H1 (cell line): ENCODE measurements around the gene TTC3. TPM values are rescaled to one million over a fixed set of nuclear protein-coding genes. Genes with fewer than 3 reads are reported as not detected.

Source experiments
- CTCF ChIA-PET: fragments of 300-600 bp; sonication (Branson Sonifier 250); formaldehyde crosslinking; loops from one replicate; lab custom pipeline; 2021; ENCODE audit not compliant: partially characterized antibody; lab: Charles Lee
- POLR2A ChIA-PET: fragments of 300-600 bp; sonication (Branson Sonifier 250); formaldehyde crosslinking; loops from one replicate; lab custom pipeline; 2021; ENCODE audit warnings: inconsistent platforms; ENCODE audit not compliant: partially characterized antibody; lab: Charles Lee
- DNase-seq, 2 experiments: peaks; one replicate each; pipeline versions ENCODE4 v3.0.0 to v3.0.0-alpha.2; 2010 to 2022; ENCODE audit warnings: low spot score in 2 of 2, low read depth in 1 of 2, mixed read lengths in 1 of 2
- FAIRE-seq: peaks from 2 replicates; lab custom pipeline; 2011; peaks lifted over from hg19 to GRCh38; lab: Jason Lieb, UNC
- H2AFZ ChIP-seq: 2 replicates; pipeline ENCODE4 v1.8.1; 2012; ENCODE audit warnings: low read length, inconsistent platforms
- H2AK5ac ChIP-seq: 2 replicates; pipeline ENCODE4 v1.6.1; 2013; ENCODE audit warnings: low read depth, low read length
- H2BK120ac ChIP-seq: replicated peaks from 2 replicates; pipeline ENCODE3; 2013; ENCODE audit warnings: low read depth, low read length, inconsistent platforms
- H2BK12ac ChIP-seq: 2 replicates; pipeline ENCODE4 v1.6.1; 2013; ENCODE audit warnings: low read depth, low read length
- H2BK15ac ChIP-seq: 2 replicates; pipeline ENCODE4 v1.6.1; 2013; ENCODE audit warnings: low read length
- H2BK20ac ChIP-seq: 2 replicates; pipeline ENCODE4 v1.6.1; 2013; ENCODE audit warnings: low read length
- H2BK5ac ChIP-seq: 2 replicates; pipeline ENCODE4 v1.6.1; 2013; ENCODE audit warnings: low read depth, low read length
- H3K14ac ChIP-seq: 2 replicates; pipeline ENCODE4 v1.6.1; 2013; ENCODE audit warnings: inconsistent platforms; ENCODE audit not compliant: insufficient read length
- H3K18ac ChIP-seq: 2 replicates; pipeline ENCODE4 v1.6.1; 2013; ENCODE audit warnings: low read length; ENCODE audit errors: extremely low read depth
- H3K23ac ChIP-seq: 2 replicates; pipeline ENCODE4 v1.6.1; 2013; ENCODE audit warnings: inconsistent platforms; ENCODE audit not compliant: insufficient read length
- H3K23me2 ChIP-seq: 2 replicates; pipeline ENCODE4 v1.6.1; 2013; ENCODE audit warnings: low read depth, low read length
- H3K27ac ChIP-seq: 2 replicates; pipeline ENCODE4 v1.6.1; 2011; ENCODE audit warnings: low read depth, low read length, inconsistent platforms
- H3K27me3 ChIP-seq, 4 experiments: replicated peaks in 1 of 4; 1 replicate in 1 of 4; 2 replicates in 3 of 4; pipeline versions ENCODE4 v1.6.1 to v1.8.1; 2011 to 2013; ENCODE audit warnings: low read length in 3 of 4, mild to moderate bottlenecking in 3 of 4, inconsistent platforms in 2 of 4, mixed read lengths in 2 of 4, moderate library complexity in 1 of 4; ENCODE audit not compliant: control insufficient read depth in 3 of 4, insufficient read depth in 3 of 4; ENCODE audit errors: extremely low read depth in 1 of 4
- H3K36me3 ChIP-seq, 4 experiments: 2 replicates each; pipeline versions ENCODE4 v1.6.1 to v1.8.1; 2011 to 2013; ENCODE audit warnings: mild to moderate bottlenecking in 4 of 4, low read length in 3 of 4, moderate library complexity in 2 of 4, control low read depth in 1 of 4, inconsistent platforms in 1 of 4; ENCODE audit not compliant: insufficient read depth in 4 of 4, control insufficient read depth in 2 of 4
- H3K4ac ChIP-seq: replicated peaks from 2 replicates; pipeline ENCODE3; 2013; ENCODE audit warnings: low read length, low read depth, mixed read lengths, inconsistent platforms; ENCODE audit not compliant: insufficient read length
- H3K4me1 ChIP-seq, 4 experiments: replicated peaks in 1 of 4; 1 replicate in 1 of 4; 2 replicates in 3 of 4; pipeline versions ENCODE4 v1.6.1 to v1.8.1; 2011 to 2013; ENCODE audit warnings: low read length in 3 of 4, inconsistent platforms in 2 of 4, mixed read lengths in 1 of 4; ENCODE audit not compliant: insufficient read depth in 4 of 4, control insufficient read depth in 3 of 4
- H3K4me2 ChIP-seq, 2 experiments: 2 replicates each; pipeline versions ENCODE4 v1.6.1 to v1.8.1; 2011 to 2013; ENCODE audit warnings: low read depth in 2 of 2, low read length in 2 of 2, control low read depth in 1 of 2, inconsistent platforms in 1 of 2, mild to moderate bottlenecking in 1 of 2; ENCODE audit not compliant: insufficient read depth in 1 of 2
- H3K4me3 ChIP-seq, 4 experiments: fragments of 200-600, 300-600 bp in 1 of 4; sonication (generic), shearing (Covaris generic), sonication (Bioruptor Twin) in 1 of 4; 2 replicates each; pipeline versions ENCODE4 v1.5.1 to v1.8.1; 2011 to 2016; ENCODE audit warnings: low read length in 4 of 4, low read depth in 3 of 4, control low read depth in 2 of 4, inconsistent platforms in 2 of 4, mild to moderate bottlenecking in 2 of 4, mixed read lengths in 1 of 4, moderate library complexity in 1 of 4; ENCODE audit not compliant: insufficient read depth in 2 of 4; ENCODE audit errors: extremely low read depth in 1 of 4
- H3K56ac ChIP-seq: replicated peaks from 2 replicates; pipeline ENCODE3; 2013; ENCODE audit warnings: low read depth, mild to moderate bottlenecking, mixed read lengths, low read length, inconsistent platforms; ENCODE audit not compliant: insufficient read length
- H3K79me1 ChIP-seq: 2 replicates; pipeline ENCODE4 v1.6.1; 2013; ENCODE audit warnings: low read depth, low read length, control low read depth
- H3K79me2 ChIP-seq, 2 experiments: 2 replicates each; pipeline versions ENCODE4 v1.6.1 to v1.8.1; 2012 to 2013; ENCODE audit warnings: low read length in 2 of 2, mild to moderate bottlenecking in 2 of 2, inconsistent platforms in 1 of 2; ENCODE audit not compliant: insufficient read depth in 2 of 2, control insufficient read depth in 1 of 2
- H3K9ac ChIP-seq, 4 experiments: replicated peaks in 1 of 4; 1 replicate in 1 of 4; 2 replicates in 3 of 4; pipeline versions ENCODE4 v1.6.1 to v1.8.1; 2011 to 2013; ENCODE audit warnings: low read depth in 3 of 4, low read length in 3 of 4, control low read depth in 2 of 4, mild to moderate bottlenecking in 2 of 4, moderate library complexity in 2 of 4, inconsistent platforms in 1 of 4; ENCODE audit errors: extremely low read depth in 1 of 4
- H3K9me3 ChIP-seq, 2 experiments: 2 replicates each; pipeline versions ENCODE4 v1.6.1 to v1.8.1; 2012 to 2013; ENCODE audit warnings: mild to moderate bottlenecking in 2 of 2, moderate library complexity in 2 of 2, control low read depth in 1 of 2, inconsistent platforms in 1 of 2, low read depth in 1 of 2, low read length in 1 of 2, mixed read lengths in 1 of 2; ENCODE audit not compliant: insufficient read depth in 2 of 2
- H4K20me1 ChIP-seq, 2 experiments: replicated peaks in 1 of 2; 2 replicates each; pipeline versions ENCODE3 to v1.8.1; 2011 to 2013; ENCODE audit warnings: inconsistent platforms in 2 of 2, low read length in 2 of 2, mild to moderate bottlenecking in 1 of 2; ENCODE audit not compliant: insufficient read depth in 2 of 2, control insufficient read depth in 1 of 2
- H4K5ac ChIP-seq: 2 replicates; pipeline ENCODE4 v1.6.1; 2013; ENCODE audit warnings: low read length, low read depth, mixed read lengths, inconsistent platforms; ENCODE audit not compliant: insufficient read length
- H4K8ac ChIP-seq: 2 replicates; pipeline ENCODE4 v1.8.0; 2013; ENCODE audit warnings: mild to moderate bottlenecking, moderate library complexity, low read length, inconsistent platforms; ENCODE audit not compliant: insufficient read depth; ENCODE audit errors: extremely low read depth
- H4K91ac ChIP-seq: replicated peaks from 2 replicates; pipeline ENCODE3; 2013; ENCODE audit warnings: low read length, mixed read lengths, inconsistent platforms; ENCODE audit not compliant: insufficient read length
- ASH2L ChIP-seq: fragments of 200-600, 300-600 bp; sonication (generic); IDR thresholded peaks from one replicate; pipeline ENCODE4 v1.7.1; 2017; ENCODE audit warnings: low read length
- CTBP2 ChIP-seq: IDR thresholded peaks from 2 replicates; pipeline ENCODE4 v1.7.0; 2011; ENCODE audit warnings: borderline replicate concordance, mild to moderate bottlenecking, moderate library complexity, mixed read lengths, low read length; ENCODE audit not compliant: insufficient read depth, insufficient read length
- GTF2F1 ChIP-seq: IDR thresholded peaks from 2 replicates; pipeline ENCODE4 v1.6.1; 2012; ENCODE audit warnings: low read depth, low read length, improper control_type of control experiment, borderline replicate concordance
- KDM4A ChIP-seq: IDR thresholded peaks from one replicate; pipeline ENCODE4 v1.7.1; 2012; ENCODE audit warnings: low read depth, mild to moderate bottlenecking, moderate library complexity, low read length, inconsistent platforms; ENCODE audit not compliant: severe bottlenecking
- RXRA ChIP-seq: IDR thresholded peaks from 2 replicates; pipeline ENCODE4 v1.6.1; 2011; ENCODE audit warnings: low read depth, mild to moderate bottlenecking, low read length, moderate library complexity; ENCODE audit not compliant: insufficient read depth
- TAF7 ChIP-seq: optimal IDR thresholded peaks from 2 replicates; pipeline ENCODE3; 2011; ENCODE audit warnings: low read depth, mild to moderate bottlenecking, inconsistent platforms, low read length, moderate library complexity, borderline replicate concordance
- TCF12 ChIP-seq: IDR thresholded peaks from 2 replicates; pipeline ENCODE4 v1.6.1; 2011; ENCODE audit warnings: low read depth, mild to moderate bottlenecking, low read length
- ZNF274 ChIP-seq: IDR thresholded peaks from 2 replicates; pipeline ENCODE4 v1.7.0; 2012; ENCODE audit warnings: low read length, borderline replicate concordance; ENCODE audit errors: extremely low read depth
- WGBS, 2 experiments: shearing (Covaris generic) in 1 of 2; methylation state at CpG; one replicate each; pipeline versions ENCODE4 v1.1.6 to v1.1.7; 2013 to 2015; ENCODE audit warnings: low lambda C conversion rate in 2 of 2, mixed read lengths in 2 of 2, inconsistent platforms in 1 of 2, low coverage in 1 of 2, missing lambda C conversion rate in 1 of 2; ENCODE audit not compliant: insufficient replicate concordance in 2 of 2, insufficient coverage in 1 of 2, insufficient read length in 1 of 2; ENCODE audit errors: extremely low coverage in 1 of 2, missing lambda C conversion rate in 1 of 2; 5-methylcytosine and 5-hydroxymethylcytosine counted together
- polyA plus RNA-seq, 7 experiments: library from polyadenylated mRNA; depleted of rRNA in 3 of 7; stranded (reverse) in 5 of 7; unstranded in 2 of 7; fragments of >200 nt in 5 of 7; fragments of 200-250 nt in 2 of 7; gene quantifications; 1 replicate in 5 of 7; 2 replicates in 1 of 7; 4 replicates in 1 of 7; pipeline versions ENCODE4 v1.2.1 to v1.2.3, GENCODE V29; 2011 to 2013; ENCODE audit warnings: missing spikeins in 2 of 7, mixed read lengths in 2 of 7
- total RNA-seq: library from RNA; stranded (reverse); fragmentation: NEBNext Ultra II Directional; extraction: Animal tissue kit (Norgen Biotek cat#: 25700); gene quantifications from 2 replicates; pipeline ENCODE4 v1.2.1, GENCODE V29; 2021
- TF ChIP-seq, protein P1 (sequence below): IDR thresholded peaks from 2 replicates; pipeline ENCODE4 v1.6.1; 2011; ENCODE audit warnings: low read length, improper control_type of control experiment
- TF ChIP-seq, protein P2 (sequence below), 3 experiments: IDR thresholded peaks; 1 replicate in 2 of 3; 2 replicates in 1 of 3; pipeline versions ENCODE4 v1.5.1 to v1.6.1; 2011; ENCODE audit warnings: low read length in 3 of 3, mild to moderate bottlenecking in 3 of 3, inconsistent platforms in 2 of 3, low read depth in 1 of 3, moderate library complexity in 1 of 3; ENCODE audit not compliant: insufficient read depth in 1 of 3; ENCODE audit errors: control extremely low read depth in 1 of 3

TTC3 gene
- total and polyA plus RNA-seq, 2 of the 8 experiments (the other 6 are each of a cell fraction or from before 2014, with no cell fraction given) = 11.0 to 36.2 TPM

GRCh38 chr21:37077403-37077802, 4.3 kb downstream of the TTC3 start:
- no peaks in the 10 kb centered on the region for H3K36me3 ChIP-seq
- H3K27me3 ChIP-seq = peaks cover 3 to 22% (median 16%) of the 10 kb centered on the region in 4 experiments; a peak in 6 of 7 replicates
- H3K9ac ChIP-seq = no peak overlapping the region
- ChIA-PET CTCF (no interaction called here), POLR2A (interaction anchor here (0.7 kb wide), 1 partner anchor 87 kb away, joined by 4 read pairs; no protein-coding TSS in a partner anchor)
- H2BK15ac ChIP-seq = no peak overlapping the region
- no peak overlapping the region for H3K56ac ChIP-seq
- peaks cover 0 to 50% of the 10 kb centered on the region in 2 experiments; a peak in 2 of 4 replicates for H3K79me2 ChIP-seq
- no peak overlapping the region for H3K18ac ChIP-seq
- H2BK5ac ChIP-seq = no peak overlapping the region
- no peak overlapping the region for H3K27ac ChIP-seq
- no peak overlapping the region for H2BK12ac ChIP-seq
- H3K4ac ChIP-seq = no peak overlapping the region
- no peak for DNase-seq
- no peak overlapping the region for H2AFZ ChIP-seq
- no peak overlapping the region for H3K4me2 ChIP-seq
- peaks cover 3 to 7% of the 10 kb centered on the region in 2 experiments for H4K20me1 ChIP-seq
- WGBS, 2 experiments = 89% methylated on average over 1 of the region's 1 CpG; no CpG with 5 or more reads in 1 of the 2 experiments
- no peaks in the 10 kb centered on the region; a peak in 1 of 4 replicates for H3K9me3 ChIP-seq
- H3K14ac ChIP-seq = no peak overlapping the region
- H4K8ac ChIP-seq = no peak overlapping the region
- no peak overlapping the region for H3K23ac ChIP-seq
- no peak overlapping the region for H4K91ac ChIP-seq
- no peak overlapping the region for H3K4me3 ChIP-seq
- TF ChIP-seq CTBP2 = no peak
- no peak for TF ChIP-seq TAF7
- TF ChIP-seq KDM4A = no peak
- TF ChIP-seq, protein P1, sequence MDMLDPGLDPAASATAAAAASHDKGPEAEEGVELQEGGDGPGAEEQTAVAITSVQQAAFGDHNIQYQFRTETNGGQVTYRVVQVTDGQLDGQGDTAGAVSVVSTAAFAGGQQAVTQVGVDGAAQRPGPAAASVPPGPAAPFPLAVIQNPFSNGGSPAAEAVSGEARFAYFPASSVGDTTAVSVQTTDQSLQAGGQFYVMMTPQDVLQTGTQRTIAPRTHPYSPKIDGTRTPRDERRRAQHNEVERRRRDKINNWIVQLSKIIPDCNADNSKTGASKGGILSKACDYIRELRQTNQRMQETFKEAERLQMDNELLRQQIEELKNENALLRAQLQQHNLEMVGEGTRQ = no peak
- no peak for TF ChIP-seq ASH2L
- TF ChIP-seq, protein P2, sequence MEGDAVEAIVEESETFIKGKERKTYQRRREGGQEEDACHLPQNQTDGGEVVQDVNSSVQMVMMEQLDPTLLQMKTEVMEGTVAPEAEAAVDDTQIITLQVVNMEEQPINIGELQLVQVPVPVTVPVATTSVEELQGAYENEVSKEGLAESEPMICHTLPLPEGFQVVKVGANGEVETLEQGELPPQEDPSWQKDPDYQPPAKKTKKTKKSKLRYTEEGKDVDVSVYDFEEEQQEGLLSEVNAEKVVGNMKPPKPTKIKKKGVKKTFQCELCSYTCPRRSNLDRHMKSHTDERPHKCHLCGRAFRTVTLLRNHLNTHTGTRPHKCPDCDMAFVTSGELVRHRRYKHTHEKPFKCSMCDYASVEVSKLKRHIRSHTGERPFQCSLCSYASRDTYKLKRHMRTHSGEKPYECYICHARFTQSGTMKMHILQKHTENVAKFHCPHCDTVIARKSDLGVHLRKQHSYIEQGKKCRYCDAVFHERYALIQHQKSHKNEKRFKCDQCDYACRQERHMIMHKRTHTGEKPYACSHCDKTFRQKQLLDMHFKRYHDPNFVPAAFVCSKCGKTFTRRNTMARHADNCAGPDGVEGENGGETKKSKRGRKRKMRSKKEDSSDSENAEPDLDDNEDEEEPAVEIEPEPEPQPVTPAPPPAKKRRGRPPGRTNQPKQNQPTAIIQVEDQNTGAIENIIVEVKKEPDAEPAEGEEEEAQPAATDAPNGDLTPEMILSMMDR (IDR thresholded peaks at IDR 0.05; ENCODE audit: control extremely low read depth in 1 of 3, insufficient read depth in 1 of 3, low read depth in 1 of 3, low read length in 3 of 3) = no peak
- TF ChIP-seq ZNF274 = no peak
- no peak for TF ChIP-seq TCF12
- TF ChIP-seq RXRA = no peak
- no peak for TF ChIP-seq GTF2F1
- no peak overlapping the region for H2AK5ac ChIP-seq
- H3K79me1 ChIP-seq = peaks cover 5% of the 10 kb centered on the region
- H2BK20ac ChIP-seq = no peak overlapping the region
- no peak overlapping the region for H4K5ac ChIP-seq
- peaks cover 0 to 7% (median 1%) of the 10 kb centered on the region in 4 experiments; a peak in 5 of 7 replicates for H3K4me1 ChIP-seq
- no peak for FAIRE-seq
- H2BK120ac ChIP-seq = no peak overlapping the region
- H3K23me2 ChIP-seq = peaks cover 12% of the 10 kb centered on the region
